OCI-LY7 (cell line): Measurements from ENCODE around the gene IGSF11.

Source experiments
- CTCF ChIP-seq: fragments of 200-600 bp; sonication (generic); conservative IDR thresholded peaks from 2 replicates; pipeline ENCODE4 v1.5.1; 2014; ENCODE audit warnings: mild to moderate bottlenecking, antibody characterized with exemption, low read length, moderate library complexity, mixed read lengths
- EZH2phosphoT487 ChIP-seq: fragments of 200-600 bp; sonication (generic); IDR thresholded peaks from 2 replicates; pipeline ENCODE4 v1.6.1; 2018; ENCODE audit warnings: low read depth, borderline replicate concordance, mild to moderate bottlenecking, mixed run types, antibody characterized with exemption, low read length, moderate library complexity, mixed read lengths

GRCh38 chr3:118960876-118961450, 73.7 kb downstream of the IGSF11 start:
- TF ChIP-seq CTCF = no peak
- TF ChIP-seq EZH2phosphoT487 = no peak
